Stimulated activated naive B cell treated with anti-CD40 and anti-IgM and Interleukin-4, amounts not matched to agents 10 μg/mL and 1 μg/mL and 100 μg/mL, for 72 hours (primary cell): Measurements from ENCODE around the gene STPG2.
A peak's percentile ranks its signal among the peaks of the same experiment; 100 is the strongest.

Experiments
- ATAC-seq, 2 donors: fragments of 150-1000 bp; cut with Tn5 transposase; replicated peaks; 2 replicates each; pipeline ENCODE4 v1.10.0; 2021; ENCODE audit warnings: moderate library complexity in 1 of 2
- DNase-seq: peaks from one replicate; pipeline ENCODE4 v3.0.0; 2021
- H3K27ac Mint-ChIP-seq: one replicate; pipeline ENCODE4 v1.8.0; 2022; ENCODE audit warnings: mild to moderate bottlenecking, mixed read lengths
- H3K27me3 Mint-ChIP-seq, 2 donors: one replicate each; pipeline ENCODE4 v1.8.0; 2022; ENCODE audit warnings: mixed read lengths in 2 of 2
- H3K36me3 Mint-ChIP-seq, 2 donors: one replicate each; pipeline ENCODE4 v1.8.0; 2022; ENCODE audit warnings: mixed read lengths in 2 of 2, mild to moderate bottlenecking in 1 of 2
- H3K4me1 Mint-ChIP-seq, 2 donors: one replicate each; pipeline ENCODE4 v1.8.0; 2022; ENCODE audit warnings: mixed read lengths in 2 of 2, mild to moderate bottlenecking in 1 of 2
- H3K4me3 Mint-ChIP-seq, 2 donors: one replicate each; pipeline ENCODE4 v1.8.0; 2022; ENCODE audit warnings: mild to moderate bottlenecking in 2 of 2, mixed read lengths in 2 of 2, moderate library complexity in 1 of 2
- H3K9me3 Mint-ChIP-seq, 2 donors: one replicate each; pipeline ENCODE4 v1.8.0; 2022; ENCODE audit warnings: mixed read lengths in 2 of 2, mild to moderate bottlenecking in 1 of 2

Gene STPG2

DNA sequence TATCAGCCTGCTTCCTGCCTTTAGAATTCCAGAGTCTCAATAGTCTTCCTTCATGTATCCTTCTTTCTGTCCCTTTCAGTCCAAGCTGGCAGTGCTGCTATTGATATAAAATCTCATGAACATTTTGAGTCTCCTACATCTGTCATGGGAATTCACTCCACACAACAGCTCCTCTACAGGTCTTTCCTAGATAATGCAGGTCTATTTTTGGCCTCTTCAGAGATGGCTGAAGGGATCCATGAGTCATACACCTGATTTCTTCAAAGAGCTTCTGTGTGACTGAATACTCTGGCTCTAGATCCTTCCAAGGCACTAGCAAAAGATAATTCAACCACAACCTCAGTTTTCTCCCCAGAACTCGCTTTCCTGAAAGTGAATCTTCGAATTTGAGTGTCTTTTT, 115.4 kb downstream of the STPG2 start:
- Mint-ChIP-seq H3K4me3 (no peak overlapping the region), H3K27me3 (no peaks in the 10 kb centered on the region), H3K9me3 (peaks cover 14 to 16% of the 10 kb centered on the region in 2 donors), H3K27ac (no peak overlapping the region), H3K36me3 (no peaks in the 10 kb centered on the region), H3K4me1 (no peaks in the 10 kb centered on the region)
- no peak for DNase-seq
- no peak for ATAC-seq

DNA sequence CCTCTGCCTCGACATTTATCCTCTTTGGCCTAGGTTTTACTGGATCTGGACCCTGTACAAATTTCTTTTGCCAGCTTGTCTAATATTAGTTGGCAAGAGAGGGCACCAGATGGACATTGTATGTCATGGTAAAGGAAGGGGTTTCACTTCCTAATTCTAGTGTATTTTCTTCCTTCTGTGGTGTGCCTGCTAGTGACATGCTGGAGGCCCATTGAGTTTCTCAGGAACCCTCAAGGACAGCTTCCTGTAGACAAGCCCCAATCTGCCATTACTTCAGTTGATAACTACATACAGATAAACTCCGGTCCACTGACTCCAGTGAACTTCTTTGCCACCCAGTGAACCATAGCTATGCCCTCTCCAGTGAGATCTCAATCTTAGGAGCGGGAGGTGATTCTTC, 116.9 kb downstream of the STPG2 start:
- H3K9me3 Mint-ChIP-seq, result peaks cover 8 to 12% of the 10 kb centered on the region in 2 donors
- no peaks in the 10 kb centered on the region for H3K27me3 Mint-ChIP-seq
- DNase-seq, result no peak
- H3K36me3 Mint-ChIP-seq, result no peaks in the 10 kb centered on the region
- H3K4me3 Mint-ChIP-seq, result no peak overlapping the region
- H3K27ac Mint-ChIP-seq, result no peak overlapping the region
- peak in 1 of 2 donors; percentile 42 for ATAC-seq
- H3K4me1 Mint-ChIP-seq, result no peaks in the 10 kb centered on the region

DNA sequence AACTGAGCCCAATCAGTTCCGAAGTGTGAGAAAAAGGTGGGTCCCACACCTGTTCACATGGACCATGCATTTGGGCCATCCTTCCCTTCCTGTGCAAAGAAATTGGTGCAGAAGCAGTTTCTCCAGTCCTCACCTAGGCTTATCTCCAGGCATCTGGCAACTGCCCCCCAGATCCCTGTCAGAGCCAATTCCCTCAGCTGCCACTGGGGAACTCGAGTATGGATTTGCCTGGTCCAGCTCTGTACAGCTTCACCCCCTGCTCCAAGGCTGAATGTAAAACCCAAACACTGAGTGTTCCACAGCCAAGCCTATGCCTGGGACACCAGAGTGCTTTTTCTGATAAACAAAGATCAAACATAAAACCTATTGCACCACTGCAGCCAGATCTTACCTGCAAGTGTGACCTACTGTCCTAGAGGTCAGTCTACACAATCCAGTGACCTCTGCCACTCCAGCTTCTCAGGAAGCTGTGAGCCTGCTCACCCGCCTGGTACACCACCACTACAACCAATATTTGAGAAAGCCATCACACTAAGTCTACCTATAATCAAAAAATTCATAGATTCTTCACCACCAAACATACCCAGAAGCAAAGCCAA, 136.4 kb downstream of the STPG2 start:
- ATAC-seq (no peak), DNase-seq (no peak)
- H3K27me3 Mint-ChIP-seq, result no peaks in the 10 kb centered on the region
- no peak overlapping the region for H3K4me3 Mint-ChIP-seq
- H3K36me3 Mint-ChIP-seq, result no peaks in the 10 kb centered on the region
- H3K9me3 Mint-ChIP-seq, result peaks cover 22 to 25% of the 10 kb centered on the region in 2 donors
- no peaks in the 10 kb centered on the region for H3K4me1 Mint-ChIP-seq
- H3K27ac Mint-ChIP-seq, result no peak overlapping the region

- Mint-ChIP-seq H3K27ac (no peak overlapping the region), H3K36me3 (no peaks in the 10 kb centered on the region), H3K4me1 (no peaks in the 10 kb centered on the region), H3K9me3 (peaks cover 19 to 20% of the 10 kb centered on the region in 2 donors), H3K4me3 (no peak overlapping the region), H3K27me3 (no peaks in the 10 kb centered on the region)
- no peak for ATAC-seq
- DNase-seq, result no peak
Measured at GRCh38 chr4:98006060-98006459, 137.2 kb downstream of the STPG2 start.

- Mint-ChIP-seq H3K27me3 (no peaks in the 10 kb centered on the region), H3K9me3 (peaks cover 8 to 9% of the 10 kb centered on the region in 2 donors), H3K36me3 (no peaks in the 10 kb centered on the region), H3K4me3 (no peak overlapping the region), H3K4me1 (no peaks in the 10 kb centered on the region), H3K27ac (no peak overlapping the region)
- ATAC-seq (no peak), DNase-seq (no peak)
Measured at GRCh38 chr4:98000940-98001339, 142.3 kb downstream of the STPG2 start.

DNA sequence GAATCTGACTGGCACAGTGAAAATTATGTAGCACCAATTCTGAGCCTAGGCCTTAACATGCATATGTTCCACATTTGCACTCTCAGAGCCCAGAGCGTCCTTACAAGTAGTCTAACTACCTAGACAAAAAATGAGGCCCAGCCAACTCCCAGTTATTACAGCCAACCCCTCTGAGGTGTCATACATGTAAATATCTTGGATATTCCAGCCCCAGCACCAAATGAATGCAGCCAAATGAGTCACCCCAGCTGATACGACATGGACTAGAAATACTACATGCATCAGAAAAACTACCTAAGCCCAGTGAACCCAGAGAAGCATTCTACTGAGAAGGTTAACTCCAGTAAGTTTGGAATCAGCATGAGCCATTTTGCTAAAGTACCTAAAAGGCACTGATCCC, 145.1 kb downstream of the STPG2 start:
- no peak for DNase-seq
- no peak for ATAC-seq
- peaks cover 14 to 18% of the 10 kb centered on the region in 2 donors for H3K9me3 Mint-ChIP-seq
- H3K27me3 Mint-ChIP-seq, result no peaks in the 10 kb centered on the region
- no peaks in the 10 kb centered on the region for H3K36me3 Mint-ChIP-seq
- H3K4me3 Mint-ChIP-seq, result no peak overlapping the region
- no peak overlapping the region for H3K27ac Mint-ChIP-seq
- no peaks in the 10 kb centered on the region for H3K4me1 Mint-ChIP-seq

- H3K4me3 Mint-ChIP-seq, result no peak overlapping the region
- no peak for ATAC-seq
- no peaks in the 10 kb centered on the region for H3K36me3 Mint-ChIP-seq
- DNase-seq, result no peak
- H3K27me3 Mint-ChIP-seq, result no peaks in the 10 kb centered on the region
- H3K9me3 Mint-ChIP-seq, result peaks cover 22 to 25% of the 10 kb centered on the region in 2 donors
- no peaks in the 10 kb centered on the region for H3K4me1 Mint-ChIP-seq
- no peak overlapping the region for H3K27ac Mint-ChIP-seq
Measured at GRCh38 chr4:97994765-97995465, 148.4 kb downstream of the STPG2 start.

- H3K27me3 Mint-ChIP-seq, result no peaks in the 10 kb centered on the region
- H3K36me3 Mint-ChIP-seq, result no peaks in the 10 kb centered on the region
- H3K4me1 Mint-ChIP-seq, result no peaks in the 10 kb centered on the region
- DNase-seq (no peak), ATAC-seq (peak; percentile 65 to 68)
- no peak overlapping the region for H3K4me3 Mint-ChIP-seq
- H3K27ac Mint-ChIP-seq, result no peak overlapping the region
- peaks cover 14 to 17% of the 10 kb centered on the region in 2 donors for H3K9me3 Mint-ChIP-seq
Measured at GRCh38 chr4:97990409-97990808, 152.9 kb downstream of the STPG2 start.

DNA sequence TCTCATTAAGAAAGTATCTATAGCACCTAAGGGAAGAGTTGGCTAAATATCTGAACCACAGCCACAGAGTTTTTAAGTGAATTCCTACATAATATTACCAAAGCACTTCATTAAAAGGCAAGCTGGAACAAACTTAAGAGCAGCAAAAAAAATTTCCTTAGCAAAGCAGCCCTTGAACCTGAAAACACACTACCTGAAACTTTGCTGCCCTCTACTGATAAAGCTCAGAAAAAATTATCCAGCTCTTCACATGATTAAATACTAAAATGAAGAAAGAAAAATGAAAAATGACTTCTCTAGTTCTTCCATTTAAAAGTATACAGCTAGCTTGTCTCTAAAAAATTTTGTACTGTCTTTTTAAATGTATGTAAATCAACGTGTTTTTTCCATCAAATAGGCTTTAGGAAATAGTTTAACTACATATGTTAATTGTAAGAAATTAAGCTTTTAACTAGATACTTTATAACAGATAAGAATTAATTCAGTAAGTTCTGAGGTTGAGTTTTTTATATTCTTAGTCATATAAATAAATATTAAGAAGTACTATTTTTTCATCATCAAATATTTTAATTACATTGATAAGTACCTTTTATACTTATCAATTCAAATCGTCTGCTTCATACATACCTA, 156.1 kb downstream of the STPG2 start:
- H3K4me1 Mint-ChIP-seq, result no peaks in the 10 kb centered on the region
- H3K36me3 Mint-ChIP-seq, result no peaks in the 10 kb centered on the region
- H3K27ac Mint-ChIP-seq, result no peak overlapping the region
- DNase-seq (no peak), ATAC-seq (no peak)
- no peak overlapping the region for H3K4me3 Mint-ChIP-seq
- H3K27me3 Mint-ChIP-seq, result no peaks in the 10 kb centered on the region
- peaks cover 0 to 5% of the 10 kb centered on the region in 2 donors for H3K9me3 Mint-ChIP-seq

DNA sequence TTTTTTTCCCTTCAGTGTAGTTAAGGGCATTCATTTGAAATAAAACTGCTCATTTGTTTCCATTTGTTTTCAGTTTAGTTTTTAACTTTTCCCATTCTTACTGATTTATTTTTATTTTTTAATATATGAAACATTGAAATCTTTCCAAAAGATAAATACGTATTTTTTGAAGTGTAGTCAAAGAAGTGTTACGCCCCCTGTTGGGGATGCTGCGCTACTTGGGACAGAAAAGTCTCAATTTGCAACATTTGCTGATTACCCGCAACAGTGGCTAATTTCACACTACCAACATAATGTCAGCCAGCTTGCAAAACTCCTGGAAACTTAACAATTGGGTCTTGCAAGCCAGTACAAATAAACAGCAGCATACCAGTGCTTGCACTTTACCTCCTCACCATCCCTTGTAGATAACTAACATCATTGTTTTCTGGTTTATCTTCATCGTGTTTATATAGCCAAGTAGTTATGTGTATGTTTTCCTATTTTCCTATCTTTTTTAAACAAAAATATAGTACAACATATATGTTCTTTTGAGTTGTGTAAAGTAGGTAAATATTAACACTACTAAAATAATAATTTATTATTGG, 158.6 kb downstream of the STPG2 start:
- no peak for ATAC-seq
- Mint-ChIP-seq H3K9me3 (no peaks in the 10 kb centered on the region), H3K36me3 (no peaks in the 10 kb centered on the region), H3K27ac (no peak overlapping the region), H3K27me3 (no peaks in the 10 kb centered on the region), H3K4me3 (no peak overlapping the region), H3K4me1 (no peaks in the 10 kb centered on the region)
- no peak for DNase-seq

- Mint-ChIP-seq H3K27me3 (no peaks in the 10 kb centered on the region), H3K4me1 (no peaks in the 10 kb centered on the region), H3K36me3 (peaks cover 0 to 3% of the 10 kb centered on the region in 2 donors), H3K4me3 (no peak overlapping the region), H3K9me3 (peaks cover 8% of the 10 kb centered on the region in 2 donors), H3K27ac (no peak overlapping the region)
- peak; percentile 56 to 66 for ATAC-seq
- no peak for DNase-seq
Measured at GRCh38 chr4:97978791-97979488, 164.3 kb downstream of the STPG2 start.

GRCh38 chr4:97953171-97953941, 189.9 kb downstream of the STPG2 start:
- no peaks in the 10 kb centered on the region for H3K4me1 Mint-ChIP-seq
- no peak overlapping the region for H3K4me3 Mint-ChIP-seq
- no peaks in the 10 kb centered on the region for H3K27me3 Mint-ChIP-seq
- no peak overlapping the region for H3K27ac Mint-ChIP-seq
- DNase-seq, result no peak
- H3K9me3 Mint-ChIP-seq, result peaks cover 4 to 16% of the 10 kb centered on the region in 2 donors
- H3K36me3 Mint-ChIP-seq, result no peaks in the 10 kb centered on the region
- no peak for ATAC-seq

- H3K27ac Mint-ChIP-seq, result no peak overlapping the region
- H3K9me3 Mint-ChIP-seq, result peaks cover 4 to 19% of the 10 kb centered on the region in 2 donors
- no peaks in the 10 kb centered on the region for H3K4me1 Mint-ChIP-seq
- no peaks in the 10 kb centered on the region for H3K27me3 Mint-ChIP-seq
- no peaks in the 10 kb centered on the region for H3K36me3 Mint-ChIP-seq
- DNase-seq (no peak), ATAC-seq (no peak)
- no peak overlapping the region for H3K4me3 Mint-ChIP-seq
Measured at GRCh38 chr4:97952763-97953162, 190.5 kb downstream of the STPG2 start.

DNA sequence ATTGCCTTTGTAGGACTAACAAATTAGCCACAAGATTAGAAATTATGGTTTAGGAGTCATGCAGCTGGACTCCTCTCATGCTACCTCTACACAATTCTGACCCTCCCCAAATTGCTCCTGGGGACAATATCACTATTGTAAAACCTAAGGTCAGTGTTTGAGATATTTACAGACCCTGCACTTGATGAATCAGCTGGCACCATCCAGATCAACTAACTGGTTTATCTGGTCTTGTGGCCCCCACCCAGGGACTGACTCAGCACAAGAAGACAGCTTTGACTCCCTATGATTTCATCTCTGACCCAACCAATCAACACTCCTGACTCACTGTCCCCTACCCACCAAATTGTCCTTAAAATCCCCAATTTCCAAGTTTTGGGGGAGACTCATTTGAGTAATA, 192.4 kb downstream of the STPG2 start:
- Mint-ChIP-seq H3K27me3 (no peaks in the 10 kb centered on the region), H3K4me3 (no peak overlapping the region), H3K27ac (no peak overlapping the region), H3K9me3 (peaks cover 4 to 19% of the 10 kb centered on the region in 2 donors), H3K36me3 (no peaks in the 10 kb centered on the region), H3K4me1 (no peaks in the 10 kb centered on the region)
- no peak for ATAC-seq
- no peak for DNase-seq
